Type B pancreatic cell (in vitro differentiated cells): ENCODE results near the gene FANCM. TPM values are rescaled to one million over a fixed set of nuclear protein-coding genes. Genes with fewer than 3 reads are reported as not detected.

Experiments used
- DNase-seq: peaks from one replicate; pipeline ENCODE4 v3.0.0; 2021; ENCODE audit warnings: mixed read lengths; ENCODE audit not compliant: unreplicated experiment; ENCODE audit errors: extremely low spot score
- H3K27ac Mint-ChIP-seq: 2 replicates; pipeline ENCODE4 v1.8.0; 2021; ENCODE audit warnings: mild to moderate bottlenecking, mixed read lengths
- H3K27me3 Mint-ChIP-seq: 2 replicates; pipeline ENCODE4 v1.8.0; 2021; ENCODE audit warnings: mixed read lengths
- H3K36me3 Mint-ChIP-seq: 2 replicates; pipeline ENCODE4 v1.8.0; 2021; ENCODE audit warnings: mixed read lengths
- H3K4me1 Mint-ChIP-seq: one replicate; pipeline ENCODE4 v1.8.0; 2021; ENCODE audit warnings: mixed read lengths; ENCODE audit not compliant: unreplicated experiment
- H3K4me3 Mint-ChIP-seq: 2 replicates; pipeline ENCODE4 v1.8.0; 2021; ENCODE audit warnings: mild to moderate bottlenecking, mixed read lengths
- H3K9me3 Mint-ChIP-seq: 2 replicates; pipeline ENCODE4 v1.8.0; 2021; ENCODE audit warnings: mixed read lengths
- total RNA-seq: library from RNA; stranded (reverse); gene quantifications from 2 replicates; pipeline ENCODE4 v1.2.1, GENCODE V29; 2021; ENCODE audit warnings: low replicate concordance
- TF ChIP-seq, protein P1 (sequence below): fragments of 200-600 bp; sonication (generic); conservative IDR thresholded peaks from 2 replicates; pipeline ENCODE4 v1.5.0; 2021; ENCODE audit warnings: antibody characterized with exemption, mild to moderate bottlenecking

Gene FANCM
- total RNA-seq, 1 donor from 2014 or later = 12.4 TPM

- no peak overlapping the region for H3K4me3 Mint-ChIP-seq
- no peaks in the 10 kb centered on the region for H3K36me3 Mint-ChIP-seq
- H3K4me1 Mint-ChIP-seq = no peaks in the 10 kb centered on the region
- no peaks in the 10 kb centered on the region for H3K27me3 Mint-ChIP-seq
- no peaks in the 10 kb centered on the region for H3K9me3 Mint-ChIP-seq
- DNase-seq = no peak
- H3K27ac Mint-ChIP-seq = no peak overlapping the region
- TF ChIP-seq, protein P1, sequence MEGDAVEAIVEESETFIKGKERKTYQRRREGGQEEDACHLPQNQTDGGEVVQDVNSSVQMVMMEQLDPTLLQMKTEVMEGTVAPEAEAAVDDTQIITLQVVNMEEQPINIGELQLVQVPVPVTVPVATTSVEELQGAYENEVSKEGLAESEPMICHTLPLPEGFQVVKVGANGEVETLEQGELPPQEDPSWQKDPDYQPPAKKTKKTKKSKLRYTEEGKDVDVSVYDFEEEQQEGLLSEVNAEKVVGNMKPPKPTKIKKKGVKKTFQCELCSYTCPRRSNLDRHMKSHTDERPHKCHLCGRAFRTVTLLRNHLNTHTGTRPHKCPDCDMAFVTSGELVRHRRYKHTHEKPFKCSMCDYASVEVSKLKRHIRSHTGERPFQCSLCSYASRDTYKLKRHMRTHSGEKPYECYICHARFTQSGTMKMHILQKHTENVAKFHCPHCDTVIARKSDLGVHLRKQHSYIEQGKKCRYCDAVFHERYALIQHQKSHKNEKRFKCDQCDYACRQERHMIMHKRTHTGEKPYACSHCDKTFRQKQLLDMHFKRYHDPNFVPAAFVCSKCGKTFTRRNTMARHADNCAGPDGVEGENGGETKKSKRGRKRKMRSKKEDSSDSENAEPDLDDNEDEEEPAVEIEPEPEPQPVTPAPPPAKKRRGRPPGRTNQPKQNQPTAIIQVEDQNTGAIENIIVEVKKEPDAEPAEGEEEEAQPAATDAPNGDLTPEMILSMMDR = no peak
Observed at GRCh38 chr14:45177076-45177475, 41.3 kb downstream of the FANCM start.

GRCh38 chr14:45181329-45181728 is 45.6 kb downstream of the FANCM start:
- Mint-ChIP-seq H3K4me1 (no peaks in the 10 kb centered on the region), H3K27me3 (no peaks in the 10 kb centered on the region), H3K4me3 (no peak overlapping the region), H3K27ac (no peak overlapping the region), H3K36me3 (no peaks in the 10 kb centered on the region), H3K9me3 (no peaks in the 10 kb centered on the region)
- DNase-seq = no peak
- TF ChIP-seq, protein P1 = no peak

DNA sequence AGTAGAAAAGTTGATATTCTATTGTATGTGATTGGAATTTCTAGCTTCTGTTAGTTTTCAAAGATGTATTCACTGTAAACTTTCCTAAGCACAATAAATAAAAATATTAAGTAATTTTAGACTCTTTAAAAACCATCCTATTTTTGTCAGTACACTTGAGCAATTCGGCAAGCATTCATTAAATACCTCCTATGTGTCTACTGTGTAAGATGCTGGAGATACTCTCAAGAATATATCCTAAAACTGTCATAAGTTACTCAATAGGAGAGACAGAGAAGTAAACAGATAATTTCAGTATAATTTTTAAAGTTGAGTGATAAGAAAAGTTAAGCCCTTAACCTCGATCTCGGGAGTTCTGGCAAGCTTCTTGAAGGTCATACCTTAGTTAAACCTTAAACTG is 46.1 kb downstream of the FANCM start:
- H3K4me3 Mint-ChIP-seq = no peak overlapping the region
- H3K9me3 Mint-ChIP-seq = no peaks in the 10 kb centered on the region
- no peak for DNase-seq
- no peak overlapping the region for H3K27ac Mint-ChIP-seq
- TF ChIP-seq, protein P1 = no peak
- H3K36me3 Mint-ChIP-seq = no peaks in the 10 kb centered on the region
- H3K4me1 Mint-ChIP-seq = no peaks in the 10 kb centered on the region
- H3K27me3 Mint-ChIP-seq = no peaks in the 10 kb centered on the region

DNA sequence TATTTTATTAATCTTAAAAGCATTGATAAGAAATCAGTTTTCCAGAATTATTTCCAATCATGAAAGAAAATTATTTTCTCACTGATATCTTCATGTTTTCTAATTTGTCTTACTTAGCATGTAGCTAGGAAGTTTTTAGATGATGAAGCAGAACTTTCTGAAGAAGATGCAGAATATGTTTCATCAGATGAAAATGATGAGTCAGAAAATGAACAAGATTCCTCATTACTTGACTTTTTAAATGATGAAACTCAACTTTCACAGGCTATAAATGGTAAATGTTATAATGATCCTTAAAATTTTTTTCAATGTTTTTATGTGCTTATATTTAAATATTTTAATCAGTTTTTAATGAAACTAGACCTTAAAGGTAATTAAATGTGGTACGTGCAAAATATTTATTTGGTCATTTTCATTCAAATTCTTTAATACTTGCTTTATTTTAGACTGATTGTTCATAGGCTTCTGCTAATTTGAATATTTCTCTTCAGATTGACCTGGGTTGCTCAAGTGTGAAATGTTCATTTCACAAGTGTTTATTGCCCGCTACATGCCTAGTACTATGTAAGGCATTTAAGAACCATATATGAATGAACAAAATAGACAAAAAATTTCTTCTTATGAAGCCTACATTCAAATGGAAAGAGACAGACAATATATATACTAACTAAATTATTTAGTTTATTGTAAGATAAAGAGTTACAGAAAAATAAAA is 49.5 kb downstream of the FANCM start:
- no peak for DNase-seq
- TF ChIP-seq, protein P1 = no peak
- Mint-ChIP-seq H3K27ac (no peak overlapping the region), H3K4me1 (no peaks in the 10 kb centered on the region), H3K36me3 (no peaks in the 10 kb centered on the region), H3K27me3 (no peaks in the 10 kb centered on the region), H3K9me3 (no peaks in the 10 kb centered on the region), H3K4me3 (no peak overlapping the region)

DNA sequence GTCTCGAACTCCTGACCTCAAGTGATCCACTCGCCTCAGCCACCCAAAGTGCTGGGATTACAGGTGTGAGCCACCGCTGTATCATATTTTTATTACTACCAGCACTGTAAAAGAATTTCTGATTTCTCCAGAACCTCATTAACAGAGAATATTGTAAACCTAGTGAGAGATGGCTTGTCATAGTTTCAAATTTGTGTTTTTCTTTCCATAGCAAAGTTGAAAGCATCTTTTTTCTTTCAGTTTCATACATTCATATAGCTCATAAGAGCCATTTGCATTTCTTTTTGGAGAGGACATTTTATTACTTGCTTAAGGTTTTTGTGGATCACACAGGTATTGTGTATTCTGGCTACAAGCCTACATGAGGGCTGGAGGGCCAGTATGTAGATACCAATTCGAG is 59.2 kb downstream of the FANCM start:
- TF ChIP-seq, protein P1 = no peak
- DNase-seq = no peak
- Mint-ChIP-seq H3K27me3 (no peaks in the 10 kb centered on the region), H3K36me3 (peaks cover 4% of the 10 kb centered on the region), H3K4me3 (no peak overlapping the region), H3K27ac (no peak overlapping the region), H3K9me3 (no peaks in the 10 kb centered on the region), H3K4me1 (no peaks in the 10 kb centered on the region)
